A673 (cell line): Measurements from ENCODE around the gene NOVA1.

Experiments used
- CTCF ChIP-seq: fragments of 300-800, 200-600 bp; sonication (generic); conservative IDR thresholded peaks from 2 replicates; pipeline ENCODE4 v1.5.1; 2017; ENCODE audit warnings: low read depth, mild to moderate bottlenecking, antibody characterized with exemption, low read length, moderate library complexity, mixed read lengths
- EZH2 ChIP-seq: fragments of 200-600 bp; sonication (generic); IDR thresholded peaks from 2 replicates; pipeline ENCODE4 v1.6.1; 2017; ENCODE audit warnings: borderline replicate concordance, low read depth, mild to moderate bottlenecking, mixed read lengths, antibody characterized with exemption, low read length; ENCODE audit not compliant: poor library complexity, severe bottlenecking

GRCh38 chr14:26605602-26606001 lies 7.8 kb upstream of the NOVA1 start:
- no peak for TF ChIP-seq CTCF
- no peak for TF ChIP-seq EZH2
